AG09309 (cell line): ENCODE measurements around the gene LIPT1.

Experiments used
- DNase-seq: peaks from one replicate; pipeline ENCODE4 v3.0.0-alpha.2; 2010; ENCODE audit warnings: low read depth
- H3K4me3 ChIP-seq: 2 replicates; pipeline ENCODE4 v1.5.1; 2011; ENCODE audit warnings: mild to moderate bottlenecking, low read depth, low read length, moderate library complexity; ENCODE audit not compliant: control insufficient read depth
- CTCF ChIP-seq: IDR thresholded peaks from 2 replicates; pipeline ENCODE4 v1.5.1; 2011; ENCODE audit warnings: mild to moderate bottlenecking, low read depth, low read length, inconsistent platforms; ENCODE audit not compliant: insufficient read depth, control insufficient read depth; ENCODE audit errors: missing control alignments

The LIPT1 gene

GRCh38 chr2:99171377-99172140 is 16.8 kb downstream of the LIPT1 start:
- no peak for TF ChIP-seq CTCF
- no peak overlapping the region for H3K4me3 ChIP-seq
- no peak for DNase-seq

GRCh38 chr2:99180755-99181623 is 26.2 kb downstream of the LIPT1 start, which contains the start of the genes MITD1 and MRPL30:
Gene MITD1, minus strand, starts transcription at chr2:99181058. Its CDS starts 77 bp downstream, at chr2:99180981.
Gene MRPL30, plus strand, starts transcription at chr2:99181184. Its CDS starts 5,020 bp downstream, at chr2:99186204.
- H3K4me3 ChIP-seq, result peak within 1 kb of the TSS; percentile 85
- DNase-seq, result peak; percentile 85
- TF ChIP-seq CTCF, result no peak

- peak overlapping the region; percentile 85 for H3K4me3 ChIP-seq
- TF ChIP-seq CTCF, result no peak
- no peak for DNase-seq
Observed at GRCh38 chr2:99181624-99182000, 26.8 kb downstream of the LIPT1 start.

- DNase-seq, result no peak
- no peak overlapping the region for H3K4me3 ChIP-seq
- TF ChIP-seq CTCF, result no peak
Observed at GRCh38 chr2:99183025-99183424, 28.3 kb downstream of the LIPT1 start.

- no peak for DNase-seq
- H3K4me3 ChIP-seq, result no peak overlapping the region
- TF ChIP-seq CTCF, result no peak
Observed at GRCh38 chr2:99184811-99185210, 30.0 kb downstream of the LIPT1 start.

GRCh38 chr2:99187011-99187410 is 32.2 kb downstream of the LIPT1 start:
- no peak overlapping the region for H3K4me3 ChIP-seq
- DNase-seq, result no peak
- no peak for TF ChIP-seq CTCF
